Fibroblast of skin of left biceps (primary cell): ENCODE results near the gene ROCK1.
A peak's percentile ranks its signal among the peaks of the same experiment; 100 is the strongest.
"Not testable (repeated sequence)": the region's sequence is repeated elsewhere in the genome, so short reads cannot be mapped to it uniquely, and the experiment has no call there.

ENCODE experiments used
- DNase-seq, 2 experiments: peaks; one replicate each; pipeline ENCODE4 v3.0.0-alpha.2; 2013; ENCODE audit warnings: low read depth in 2 of 2

The ROCK1 gene

DNA sequence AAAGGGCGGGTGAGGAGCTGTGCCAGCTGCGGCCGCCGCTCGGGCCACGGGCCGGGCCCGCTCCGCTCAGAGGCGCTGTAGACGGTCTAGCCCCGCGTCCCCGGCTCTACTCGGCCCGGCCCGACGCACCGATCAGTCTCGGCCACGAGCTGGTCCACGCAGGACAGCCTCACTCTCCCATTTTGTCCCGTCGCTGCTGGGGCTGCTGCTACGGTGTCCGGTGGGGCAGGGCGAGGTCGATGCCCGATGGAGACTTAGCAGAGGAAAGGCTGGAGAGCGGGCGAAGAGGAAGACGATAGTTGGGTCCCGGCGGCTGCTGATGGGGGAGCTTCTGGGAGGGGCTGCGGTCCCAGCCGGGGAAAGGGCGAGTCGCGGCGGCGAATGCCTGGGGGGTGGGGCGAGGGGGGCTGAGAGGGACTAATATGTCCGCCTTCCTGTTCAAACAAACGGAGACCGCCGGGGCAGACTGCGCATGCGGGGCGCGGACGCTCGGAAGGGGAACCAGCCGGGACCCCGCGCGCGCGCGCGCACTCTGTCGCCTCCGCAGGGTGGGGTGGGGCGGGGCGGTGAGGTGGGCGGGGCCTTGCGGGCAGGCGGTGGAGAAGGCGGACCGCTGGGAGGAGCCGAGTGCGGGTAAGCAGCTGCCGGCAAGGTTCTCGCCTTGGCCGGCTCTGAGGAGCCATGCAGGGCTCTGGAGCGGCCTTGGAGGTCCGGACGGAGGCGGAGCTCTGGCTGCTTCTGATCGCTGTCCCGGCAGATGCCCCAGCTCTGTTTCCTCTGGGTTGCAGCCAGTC lies at the start of gene ROCK1:
TSS of gene ROCK1 (minus strand) at position 468 of the 794 bp plus-strand sequence. CDS start 903 bp downstream, outside the sequence.
- peak; percentile 90 to 91 for DNase-seq

DNA sequence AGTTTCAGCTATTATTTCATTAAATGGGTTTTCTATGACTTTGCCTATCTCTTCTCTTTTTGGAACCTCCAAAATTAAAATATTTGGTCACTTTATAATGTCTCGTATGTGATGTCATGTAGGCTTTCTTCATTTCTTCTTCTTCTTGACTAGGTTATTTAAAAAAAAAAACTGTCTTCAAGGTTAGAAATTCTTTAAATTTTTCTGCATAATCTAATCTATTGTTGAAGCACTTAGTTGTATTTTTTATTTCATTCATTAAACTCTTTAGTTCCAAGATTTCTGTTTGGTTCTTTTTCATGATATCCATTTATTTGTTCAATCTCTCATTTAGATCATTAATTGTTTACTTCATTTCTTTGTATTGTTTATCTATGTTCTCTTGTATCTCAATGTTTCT lies 43.8 kb upstream of the ROCK1 start:
- no peak for DNase-seq

DNA sequence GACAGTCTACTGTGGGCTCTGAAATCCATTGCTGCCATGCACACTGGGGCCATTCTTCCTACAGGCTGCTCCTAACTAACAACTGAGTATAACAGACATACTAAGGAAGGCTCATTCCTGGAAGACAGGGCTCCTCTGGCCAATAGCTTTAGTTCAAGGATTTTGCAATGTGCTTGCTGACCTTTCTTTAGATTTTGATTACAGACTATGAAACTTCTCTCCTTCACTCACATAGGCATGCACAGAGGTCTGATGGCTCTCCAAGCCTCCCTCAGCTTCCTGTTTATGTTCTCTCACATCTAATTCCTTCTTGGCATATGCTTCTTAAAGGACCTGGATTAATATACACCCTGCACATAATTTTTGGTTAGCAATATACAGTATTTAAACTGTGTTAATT lies 34.4 kb upstream of the ROCK1 start:
- DNase-seq = no peak

DNA sequence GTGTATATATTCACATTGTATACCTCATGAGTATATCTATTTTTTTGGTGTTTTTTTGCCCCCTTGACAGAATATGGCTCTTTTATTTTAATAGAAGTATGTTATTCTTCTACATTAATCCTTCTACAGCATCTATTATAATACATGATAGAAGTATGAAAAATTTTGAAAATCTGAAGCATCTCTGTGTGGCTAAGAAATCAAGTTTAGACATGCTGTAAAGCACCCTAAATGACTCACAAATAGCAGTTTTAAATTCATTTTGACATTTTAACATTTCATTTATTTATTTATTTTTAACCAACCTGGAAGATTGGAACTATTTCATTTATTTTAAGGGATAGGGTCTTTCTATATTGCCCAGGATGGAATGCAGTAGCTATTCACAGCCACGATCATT lies 33.8 kb upstream of the ROCK1 start:
- no peak for DNase-seq

DNA sequence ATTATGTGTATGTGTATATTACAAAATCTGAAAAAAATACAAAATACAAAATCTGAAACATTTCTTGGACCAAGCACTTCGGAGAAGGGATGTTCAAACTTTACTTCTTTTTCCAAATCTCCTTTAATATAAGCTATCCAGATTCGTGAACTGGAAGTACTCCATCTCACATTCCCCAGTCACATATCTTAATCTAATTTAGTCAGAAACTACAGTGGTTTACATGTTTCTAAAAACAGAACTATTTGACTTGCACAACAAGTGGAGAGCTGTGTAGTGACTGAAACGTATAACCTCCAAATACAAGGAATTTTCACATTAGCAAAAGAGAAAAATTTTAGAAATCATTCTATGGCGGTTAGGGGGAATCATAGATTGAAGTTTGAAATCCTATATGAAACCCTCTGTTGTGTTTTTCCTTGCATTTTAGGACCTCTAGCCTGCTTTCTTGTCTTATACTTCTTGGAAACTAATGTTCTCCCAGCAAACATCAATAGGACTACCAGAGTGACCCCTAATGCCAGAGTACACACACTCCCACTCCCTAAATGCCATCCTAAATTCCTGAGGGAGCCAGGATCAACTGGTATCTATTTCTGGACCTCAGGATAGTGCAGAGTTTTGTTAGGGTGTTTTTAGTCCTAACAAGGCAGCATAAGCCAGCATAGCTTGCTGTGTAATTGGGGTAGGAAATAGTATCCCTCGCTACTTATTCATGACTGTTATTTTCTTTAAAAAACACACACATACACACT lies 30.2 kb upstream of the ROCK1 start:
- no peak for DNase-seq

DNA sequence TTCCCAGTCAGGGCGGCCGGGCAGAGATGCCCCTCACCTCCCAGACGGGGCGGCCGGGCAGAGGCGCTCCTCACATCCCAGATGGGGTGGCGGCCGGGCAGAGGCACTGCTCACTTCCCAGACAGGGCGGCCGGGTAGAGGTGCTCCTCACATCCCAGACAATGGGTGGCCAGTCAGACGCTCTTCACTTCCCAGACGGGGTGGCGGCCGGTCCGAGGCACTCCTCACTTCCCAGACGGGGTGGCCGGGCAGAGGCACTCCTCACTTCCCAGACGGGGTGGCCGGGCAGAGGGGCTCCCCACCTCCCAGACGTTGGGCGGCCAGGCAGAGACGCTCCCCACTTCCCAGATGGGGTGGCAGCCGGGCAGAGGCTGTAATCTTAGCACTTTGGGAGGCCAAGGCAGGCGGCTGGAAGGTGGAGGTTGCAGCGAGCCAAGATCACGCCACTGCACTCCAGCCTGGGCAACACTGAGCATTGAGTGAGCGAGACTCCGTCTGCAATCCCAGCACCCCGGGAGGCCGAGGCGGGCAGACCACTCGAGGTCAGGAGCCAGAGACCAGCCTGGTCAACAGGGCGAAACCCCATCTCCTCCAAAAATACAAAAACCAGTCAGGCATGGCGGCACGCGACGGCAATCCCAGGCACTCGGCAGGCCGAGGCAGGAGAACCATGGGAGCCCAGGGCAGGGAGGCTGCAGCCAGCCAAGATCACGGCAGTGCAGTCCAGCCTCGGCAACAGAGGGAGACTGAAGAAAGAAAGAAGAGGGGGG lies 26.3 kb upstream of the ROCK1 start:
- DNase-seq = not testable (repeated sequence)

DNA sequence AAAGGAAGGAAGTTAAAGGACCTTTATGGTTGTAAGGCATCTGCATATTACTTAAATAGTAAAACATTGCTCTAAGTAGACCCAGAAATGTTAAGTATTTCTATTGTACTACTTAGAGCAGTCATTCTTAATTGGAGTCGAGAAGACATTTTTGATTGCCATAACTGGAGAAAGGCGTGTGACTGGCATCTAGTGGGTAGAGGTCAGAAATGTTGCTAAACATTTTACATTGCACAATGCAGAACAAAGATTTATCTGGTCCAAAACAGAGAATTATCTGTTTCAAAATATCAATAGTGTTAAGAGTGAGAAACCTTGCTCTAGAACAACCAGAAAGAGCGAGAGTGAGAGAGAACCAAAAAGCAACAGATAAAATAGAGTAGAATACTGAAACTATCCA lies 23.3 kb upstream of the ROCK1 start:
- DNase-seq = no peak

DNA sequence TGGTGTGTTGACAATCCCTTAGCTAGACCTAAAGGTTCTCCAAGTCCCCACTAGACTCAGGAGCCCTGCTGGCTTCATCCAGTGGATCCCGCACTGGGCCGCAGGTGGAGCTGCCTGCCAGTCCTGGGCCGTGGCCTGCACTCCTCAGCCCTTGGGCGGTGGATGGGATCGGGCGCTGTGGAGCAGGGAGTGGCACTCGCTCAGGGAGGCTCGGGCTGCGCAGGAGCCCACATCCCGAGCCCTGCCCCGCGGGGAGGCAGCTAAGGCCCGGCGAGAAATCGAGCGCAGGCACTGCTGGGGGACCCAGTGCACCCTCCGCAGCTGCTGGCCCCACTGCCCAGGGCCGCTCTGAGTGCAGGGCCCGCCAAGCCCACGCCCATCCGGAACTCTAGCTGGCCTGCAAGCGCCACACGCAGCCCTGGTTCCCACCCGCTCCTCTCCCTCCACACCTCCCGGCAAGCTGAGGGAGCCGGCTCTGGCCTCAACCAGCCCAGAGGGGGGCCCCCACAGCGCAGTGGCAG lies 20.8 kb upstream of the ROCK1 start:
- DNase-seq = no peak

DNA sequence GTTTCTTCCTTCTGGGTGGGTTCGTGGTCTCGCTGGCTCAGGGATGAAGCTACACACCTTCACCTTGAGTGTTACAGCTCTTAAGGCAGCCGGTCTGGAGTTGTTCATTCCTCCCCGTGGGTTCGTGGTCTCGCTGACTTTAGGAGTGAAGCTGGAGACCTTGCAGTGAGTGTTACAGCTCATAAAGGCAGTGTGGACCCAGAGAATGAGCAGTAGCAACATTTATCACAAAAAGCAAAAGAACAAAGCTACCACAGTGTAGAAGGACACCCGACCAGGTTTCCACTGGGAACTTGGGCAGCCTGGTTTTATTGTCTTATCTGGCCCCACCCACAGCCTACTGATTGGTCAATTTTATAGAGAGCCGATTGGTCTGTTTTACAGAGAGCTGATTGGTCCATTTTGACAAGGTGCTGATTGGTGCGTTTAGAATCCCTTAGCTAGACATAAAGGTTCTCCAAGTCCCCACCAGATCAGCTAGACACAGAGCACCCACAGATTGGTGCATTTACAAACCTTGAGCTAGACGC lies 20.1 kb upstream of the ROCK1 start:
- no peak for DNase-seq

DNA sequence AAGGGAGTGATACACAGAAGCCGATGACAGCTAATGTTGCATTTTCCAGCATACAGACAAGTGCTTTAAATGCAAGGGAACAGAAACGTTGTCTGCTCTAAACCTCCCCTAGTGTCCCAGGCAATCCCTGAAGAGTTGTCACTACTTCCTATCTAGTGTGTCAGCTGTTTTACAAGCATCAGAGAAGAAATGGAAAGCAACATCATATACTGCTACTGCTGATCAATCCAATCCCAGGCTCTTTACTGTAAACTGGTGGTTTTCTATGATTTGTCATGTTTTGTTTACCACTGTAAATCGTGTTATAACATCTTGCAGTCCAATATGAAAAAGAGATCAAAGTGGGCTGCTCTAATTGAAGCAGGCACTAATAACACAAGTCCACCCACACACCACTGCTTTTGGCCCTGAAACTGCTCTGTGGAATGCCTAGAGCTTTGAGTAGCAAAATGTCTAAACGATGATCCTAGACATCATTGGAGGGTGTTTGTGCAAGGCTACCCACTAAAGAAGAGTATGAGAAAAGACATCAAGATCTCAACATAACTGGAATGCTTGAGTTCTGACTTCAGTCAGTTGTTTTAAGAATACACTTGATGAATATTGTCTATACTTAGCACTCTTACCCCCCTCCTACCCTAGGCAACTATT lies 18.1 kb upstream of the ROCK1 start:
- no peak for DNase-seq

DNA sequence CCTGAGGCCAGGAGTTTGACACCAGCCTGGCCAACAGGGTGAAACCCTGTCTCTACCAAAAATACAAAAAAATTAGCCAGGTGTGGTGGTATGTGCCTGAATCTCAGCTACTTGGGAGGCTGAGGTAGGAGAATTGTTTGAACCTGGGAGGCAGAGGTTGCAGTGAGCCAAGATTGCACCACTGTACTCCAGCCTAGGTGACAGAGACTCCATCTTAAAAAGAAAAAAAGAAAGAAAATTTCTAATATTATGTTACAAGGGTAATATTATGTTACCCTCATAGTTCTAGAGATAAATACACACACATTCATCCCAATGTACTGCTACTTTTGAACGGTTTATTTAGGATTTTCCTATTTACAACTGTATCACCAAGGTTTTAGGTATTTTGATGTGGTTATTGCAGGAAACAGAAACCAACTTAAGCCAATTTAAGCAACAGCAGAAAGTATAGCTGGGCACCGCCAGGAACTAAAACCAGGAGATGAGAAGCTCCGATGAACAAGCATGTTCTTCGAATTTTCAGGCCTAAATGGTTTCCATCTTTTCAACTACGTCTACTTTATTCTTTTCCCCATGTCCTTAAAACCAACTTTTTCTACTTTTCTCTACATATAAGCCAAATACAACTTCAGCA lies 11.8 kb upstream of the ROCK1 start:
- no peak for DNase-seq

DNA sequence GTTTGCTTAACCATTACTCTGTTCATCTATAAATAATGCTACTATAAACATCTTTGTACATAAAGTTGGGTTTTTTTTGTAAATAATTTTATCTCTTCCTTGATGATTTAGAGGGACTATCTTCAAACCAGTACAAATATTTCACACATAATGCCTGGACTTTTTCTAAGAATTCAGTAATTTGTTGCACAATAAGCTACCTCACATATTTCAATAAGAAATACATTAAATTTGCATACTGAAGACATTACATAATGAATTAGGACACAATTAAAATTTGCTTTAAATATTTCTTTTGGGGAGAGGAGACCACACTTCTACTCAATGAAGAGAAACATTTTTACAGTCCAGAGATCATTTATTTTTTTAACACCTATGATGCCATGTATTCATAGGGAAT lies 7.2 kb upstream of the ROCK1 start:
- no peak for DNase-seq

DNA sequence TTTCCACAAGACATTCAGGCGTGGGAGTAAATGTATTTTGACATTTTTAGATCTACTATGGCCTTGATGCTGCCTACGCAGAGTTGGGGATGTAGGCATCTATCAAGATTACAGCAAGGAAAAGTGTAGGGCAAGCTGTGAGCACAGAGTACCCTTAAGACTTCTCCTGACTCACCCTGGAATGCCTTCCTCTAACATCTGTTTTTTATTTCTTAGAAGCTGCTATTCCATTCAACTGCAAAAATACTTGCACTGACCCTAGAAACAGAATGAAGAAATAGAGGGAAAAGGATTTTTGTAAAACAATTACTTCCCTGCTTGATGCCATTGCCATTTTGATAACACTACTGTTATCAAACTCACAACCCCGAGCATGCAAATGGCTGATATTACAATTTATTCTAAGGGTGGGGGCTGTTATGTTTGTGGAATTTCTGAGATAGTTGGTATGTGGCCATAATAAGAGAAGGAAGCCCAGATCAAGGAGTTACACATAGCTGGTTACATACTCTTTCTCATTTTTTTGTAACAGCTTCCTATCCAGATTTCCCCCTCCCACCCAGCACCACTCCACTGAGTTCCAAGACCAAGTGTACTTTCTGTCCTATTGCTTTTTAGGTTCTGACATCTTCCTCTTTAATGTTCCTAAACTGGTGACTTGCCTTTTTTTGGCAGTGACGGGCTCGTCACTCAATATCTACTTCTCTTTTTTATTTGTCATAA lies 6.0 kb upstream of the ROCK1 start:
- peak; percentile 78 for DNase-seq

DNA sequence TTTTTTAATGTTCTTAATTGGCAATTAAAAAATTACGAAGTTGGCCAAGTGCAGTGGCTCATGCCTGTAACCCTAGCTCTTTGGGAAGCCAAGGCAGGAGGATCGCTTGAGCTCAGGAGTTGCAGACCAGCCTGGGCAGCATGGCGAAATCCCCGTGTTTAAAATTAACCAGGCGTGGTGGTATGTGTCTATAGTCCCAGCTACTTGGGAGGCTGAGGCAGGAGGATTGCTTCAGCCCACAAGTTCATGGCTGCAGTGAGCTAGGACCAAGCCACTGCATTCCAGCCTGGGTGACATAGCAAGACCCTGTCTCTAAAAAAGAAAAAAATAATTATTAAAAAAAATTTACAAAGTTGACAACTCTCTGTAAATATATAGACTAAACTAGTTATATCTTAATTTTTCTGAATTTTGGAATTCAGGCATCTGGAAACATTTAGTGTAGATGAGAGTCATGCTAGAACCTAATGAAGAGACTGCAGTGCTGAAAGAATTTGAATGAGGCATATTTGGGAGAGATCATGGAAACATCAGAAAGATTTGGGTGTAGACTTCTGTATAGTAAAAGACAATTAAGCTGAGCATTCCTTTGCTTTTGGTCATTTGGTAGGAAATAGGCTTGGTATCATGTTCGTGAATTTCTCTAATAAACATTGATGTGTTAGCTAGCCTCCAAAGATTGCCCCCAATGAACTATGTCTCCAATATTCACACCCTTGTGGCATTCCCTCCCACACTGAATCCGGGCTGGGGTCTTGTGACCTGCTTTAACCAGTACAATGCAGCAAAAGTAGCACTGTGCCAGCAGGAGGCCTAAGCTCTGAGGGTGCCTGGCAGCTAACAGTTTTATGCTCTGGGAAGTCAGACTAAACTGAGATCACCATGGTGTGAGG lies 4.2 kb upstream of the ROCK1 start:
- DNase-seq = peak; percentile 83 to 85

DNA sequence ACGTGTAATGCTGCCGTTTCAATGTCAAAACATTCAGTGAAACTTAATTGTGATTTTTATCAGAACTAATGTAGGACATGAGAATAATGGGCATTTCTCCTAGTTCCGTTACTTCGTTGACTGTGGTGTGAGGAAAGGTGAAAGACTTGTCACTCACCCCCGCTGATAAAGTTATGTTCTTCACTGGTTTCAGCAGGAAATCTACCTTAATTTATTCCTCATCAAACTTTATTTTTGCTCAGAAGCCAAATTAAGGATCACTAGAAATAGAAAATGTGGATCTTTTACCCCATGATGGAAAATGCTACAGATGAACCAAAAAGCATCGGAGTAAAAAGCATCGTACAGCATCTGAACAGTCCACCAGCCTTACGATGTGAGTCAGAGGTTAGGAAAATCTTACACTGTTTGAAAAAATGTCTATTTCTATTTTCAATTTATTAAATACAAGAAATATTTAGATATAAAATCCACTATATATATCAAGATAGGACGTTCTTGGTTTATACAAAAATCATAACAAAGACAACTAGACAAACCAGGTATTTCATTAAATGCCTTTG lies 1.0 kb upstream of the ROCK1 start:
- no peak for DNase-seq

DNA sequence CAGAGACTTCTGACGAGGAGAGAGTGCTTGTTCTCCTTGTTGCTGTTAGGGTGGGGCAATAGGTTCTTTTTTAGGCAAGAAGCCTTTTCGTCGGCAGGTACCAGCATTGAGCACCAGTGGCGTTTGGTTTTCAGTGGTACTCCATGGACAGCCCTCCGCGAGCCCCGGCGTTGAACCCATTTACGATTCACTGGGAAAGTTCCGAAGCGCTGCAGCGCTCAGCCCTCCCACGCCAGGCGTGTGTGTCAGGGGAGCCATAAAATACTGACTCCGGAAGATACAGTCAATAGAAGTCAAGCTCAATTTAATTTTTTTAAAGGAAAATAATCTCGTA lies 494 bp upstream of the ROCK1 start:
- DNase-seq = no peak

DNA sequence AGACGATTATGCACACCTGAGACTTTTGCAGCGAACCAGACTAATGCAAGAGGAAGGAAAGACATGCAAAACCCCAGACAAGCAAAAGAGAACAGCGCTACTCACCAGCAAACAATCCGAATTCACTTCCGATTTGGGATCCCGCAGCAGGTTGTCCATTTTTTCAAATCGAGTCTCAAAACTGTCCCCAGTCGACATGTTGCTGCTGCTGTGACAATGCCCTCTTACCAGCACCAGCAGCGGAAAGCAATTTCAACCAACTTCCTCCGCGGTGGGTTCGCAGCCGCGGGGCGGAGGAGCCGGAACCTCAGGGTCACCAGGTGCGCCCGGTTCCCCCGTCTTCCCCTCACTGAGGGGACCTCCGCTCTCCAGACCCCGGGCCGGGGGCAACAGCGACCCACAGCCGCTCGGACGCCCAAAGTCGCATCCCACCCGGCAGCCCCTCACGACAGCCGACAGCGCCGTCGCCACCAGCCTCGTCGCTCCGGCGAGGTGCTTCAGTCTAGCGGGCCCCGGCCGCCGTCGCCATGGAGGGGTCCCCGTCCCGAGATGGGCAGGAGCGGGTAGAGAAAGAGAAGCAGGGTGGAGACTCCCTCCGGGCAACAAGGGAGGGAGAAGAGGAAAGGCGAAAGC lies 784 bp downstream of the ROCK1 start:
- no peak for DNase-seq

DNA sequence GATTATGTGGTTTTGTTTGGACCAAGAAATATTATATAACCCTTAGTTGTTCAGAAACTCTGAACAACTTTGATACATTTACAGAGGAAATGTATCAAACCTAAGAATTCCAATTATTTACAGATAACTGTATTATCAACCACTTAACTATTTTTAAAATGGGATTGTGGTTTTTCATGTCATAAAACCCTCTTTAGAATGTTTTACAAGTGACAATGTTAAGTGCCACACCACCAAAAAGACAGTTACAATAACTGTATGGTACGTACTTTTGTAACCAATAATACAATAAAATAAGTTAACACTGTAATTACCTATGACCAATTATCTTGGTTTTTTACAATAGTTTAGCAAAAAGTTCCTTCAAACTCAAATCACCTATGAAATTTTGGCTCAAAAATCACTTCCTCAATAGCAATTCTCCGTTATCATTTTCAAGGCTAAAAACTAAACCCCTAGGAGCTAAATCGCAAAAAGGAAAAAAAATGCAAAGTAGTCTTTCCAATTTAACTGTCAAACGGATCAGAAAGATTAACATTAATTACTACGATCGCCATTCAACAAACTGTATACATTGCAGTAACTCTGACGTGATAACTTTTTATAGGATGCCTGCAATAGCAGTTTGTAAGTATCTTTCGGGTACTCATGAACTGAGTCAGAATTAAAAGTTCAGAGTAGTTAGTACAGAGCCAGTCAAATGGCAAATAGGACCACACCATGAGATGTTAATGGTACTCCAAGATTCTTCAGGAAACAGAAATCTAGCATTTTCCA lies 1.5 kb downstream of the ROCK1 start:
- no peak for DNase-seq
